ENCODE measurements around the gene PRCC.

- no peak for TF ChIP-seq YY1 (IDR thresholded peaks at IDR 0.05; ENCODE audit: insufficient read depth, insufficient read length)
- no peak for TF ChIP-seq ZNF274 (IDR thresholded peaks at IDR 0.05; ENCODE audit: low read depth, low read length)
- no peak for TF ChIP-seq SUZ12 (IDR thresholded peaks at IDR 0.05; ENCODE audit: extremely low read depth, insufficient read depth, insufficient read length)
These were observed 55.3 kb downstream of the PRCC start for GRCh38 chr1:156822680-156823079.
